GM19372 (cell line): ENCODE data around the gene FOXD2.

ENCODE experiments used
- ATAC-seq: cut with Tn5 transposase; IDR thresholded peaks from one replicate; pipeline ENCODE4 v1.9.1; 2021; ENCODE audit warnings: mild to moderate bottlenecking, low read depth, moderate library complexity; ENCODE audit not compliant: unreplicated experiment

Gene FOXD2

GRCh38 chr1:47416319-47417169 is 21.3 kb upstream of the FOXD2 start:
- no peak for ATAC-seq

GRCh38 chr1:47417170-47418044 is 20.4 kb upstream of the FOXD2 start:
- no peak for ATAC-seq

- no peak for ATAC-seq
Measured at GRCh38 chr1:47418122-47418521, 19.7 kb upstream of the FOXD2 start.

- ATAC-seq: no peak
Measured at GRCh38 chr1:47418681-47419325, 19.0 kb upstream of the FOXD2 start.

- no peak for ATAC-seq
Measured at GRCh38 chr1:47420547-47420946, 17.3 kb upstream of the FOXD2 start.

GRCh38 chr1:47423872-47424271 is 14.0 kb upstream of the FOXD2 start:
- no peak for ATAC-seq

GRCh38 chr1:47424336-47424982 is 13.4 kb upstream of the FOXD2 start:
- no peak for ATAC-seq

- no peak for ATAC-seq
Measured at GRCh38 chr1:47431534-47431933, 6.3 kb upstream of the FOXD2 start.

GRCh38 chr1:47432071-47433036 is 5.5 kb upstream of the FOXD2 start:
- no peak for ATAC-seq

GRCh38 chr1:47433037-47433421 is 4.8 kb upstream of the FOXD2 start:
- no peak for ATAC-seq

- no peak for ATAC-seq
Measured at GRCh38 chr1:47433477-47434050, 4.3 kb upstream of the FOXD2 start.

GRCh38 chr1:47434051-47434842 is 3.6 kb upstream of the FOXD2 start:
- no peak for ATAC-seq

- ATAC-seq: no peak
Measured at GRCh38 chr1:47435506-47436303, 2.1 kb upstream of the FOXD2 start.

GRCh38 chr1:47436304-47436978 is 1.4 kb upstream of the FOXD2 start:
- peak; percentile 44 for ATAC-seq

GRCh38 chr1:47436979-47437446 is 831 bp upstream of the FOXD2 start:
- peak; percentile 11 for ATAC-seq

- ATAC-seq: no peak
Measured at GRCh38 chr1:47438165-47439016, 547 bp downstream of the FOXD2 start.
